HG03060 (cell line): Measurements from ENCODE around the gene RXFP3.
"Not testable (repeated sequence)": the region's sequence is repeated elsewhere in the genome, so short reads cannot be mapped to it uniquely, and the experiment has no call there.

Experiments
- ATAC-seq: cut with Tn5 transposase; IDR thresholded peaks from one replicate; pipeline ENCODE4 v1.9.1; 2021; ENCODE audit warnings: low read depth, moderate number of reproducible peaks; ENCODE audit not compliant: unreplicated experiment

RXFP3 gene

GRCh38 chr5:33936381-33937016 is at the start of gene RXFP3:
TSS of gene RXFP3 (plus strand) at chr5:33936386. CDS start at chr5:33936741, 355 bp downstream.
- ATAC-seq = no peak

GRCh38 chr5:33887268-33887667 is 48.9 kb upstream of the RXFP3 start:
- ATAC-seq = no peak

- ATAC-seq = no peak
These were observed 47.6 kb upstream of the RXFP3 start for GRCh38 chr5:33888587-33888986.

GRCh38 chr5:33890131-33891032 is 45.8 kb upstream of the RXFP3 start:
- no peak for ATAC-seq

GRCh38 chr5:33891446-33891787 is 44.8 kb upstream of the RXFP3 start:
- ATAC-seq = no peak

GRCh38 chr5:33891788-33892619 is 44.2 kb upstream of the RXFP3 start, which contains the start of gene ADAMTS12:
TSS of gene ADAMTS12 (minus strand) at chr5:33891990. CDS start at chr5:33891856, 134 bp downstream.
- no peak for ATAC-seq

- no peak for ATAC-seq
These were observed 43.5 kb upstream of the RXFP3 start for GRCh38 chr5:33892620-33893137.

- ATAC-seq = no peak
These were observed 41.6 kb upstream of the RXFP3 start for GRCh38 chr5:33894566-33894965.

- ATAC-seq = no peak
These were observed 35.0 kb upstream of the RXFP3 start for GRCh38 chr5:33901156-33901555.

- ATAC-seq = no peak
These were observed 33.1 kb upstream of the RXFP3 start for GRCh38 chr5:33903118-33903517.

GRCh38 chr5:33905381-33905780 is 30.8 kb upstream of the RXFP3 start:
- ATAC-seq = no peak

- ATAC-seq = not testable (repeated sequence)
These were observed 29.9 kb upstream of the RXFP3 start for GRCh38 chr5:33906248-33906647.

- not testable (repeated sequence) for ATAC-seq
These were observed 21.3 kb upstream of the RXFP3 start for GRCh38 chr5:33914844-33915243.

GRCh38 chr5:33921002-33921401 is 15.2 kb upstream of the RXFP3 start:
- no peak for ATAC-seq

GRCh38 chr5:33925278-33925677 is 10.9 kb upstream of the RXFP3 start:
- no peak for ATAC-seq

GRCh38 chr5:33927685-33928084 is 8.5 kb upstream of the RXFP3 start:
- ATAC-seq = no peak

- ATAC-seq = no peak
These were observed 7.9 kb upstream of the RXFP3 start for GRCh38 chr5:33928283-33928682.

GRCh38 chr5:33929925-33930690 is 6.1 kb upstream of the RXFP3 start:
- no peak for ATAC-seq

- ATAC-seq = no peak
These were observed 5.0 kb upstream of the RXFP3 start for GRCh38 chr5:33931136-33931535.

GRCh38 chr5:33933723-33934169 is 2.4 kb upstream of the RXFP3 start:
- peak; percentile 65 for ATAC-seq
